Muscle layer of duodenum (tissue), 2 donors: ENCODE measurements around the gene AFG1L.
"Not testable (repeated sequence)": the region's sequence is repeated elsewhere in the genome, so short reads cannot be mapped to it uniquely, and the experiment has no call there.

Experiments
- H3K27ac ChIP-seq: one replicate; pipeline ENCODE4 v1.7.0; 2013; ENCODE audit warnings: mild to moderate bottlenecking, low read length
- H3K27me3 ChIP-seq: one replicate; pipeline ENCODE4 v1.7.0; 2013; ENCODE audit warnings: low read depth, mild to moderate bottlenecking, control low read depth, low read length
- H3K36me3 ChIP-seq, 2 donors: one replicate each; pipeline ENCODE4 v1.7.0; 2013; ENCODE audit warnings: low read length in 2 of 2, control low read depth in 1 of 2, mild to moderate bottlenecking in 1 of 2; ENCODE audit not compliant: insufficient read depth in 2 of 2, control insufficient read depth in 1 of 2
- H3K4me1 ChIP-seq, 2 donors: one replicate each; pipeline ENCODE4 v1.7.0; 2013; ENCODE audit warnings: low read length in 2 of 2, mild to moderate bottlenecking in 2 of 2, control low read depth in 1 of 2, moderate library complexity in 1 of 2; ENCODE audit not compliant: insufficient read depth in 2 of 2, control insufficient read depth in 1 of 2
- H3K4me3 ChIP-seq, 2 donors: one replicate each; pipeline ENCODE4 v1.7.0; 2013; ENCODE audit warnings: low read length in 2 of 2, low read depth in 1 of 2, mild to moderate bottlenecking in 1 of 2
- H3K9me3 ChIP-seq, 2 donors: one replicate each; pipeline ENCODE4 v1.7.0; 2013; ENCODE audit warnings: low read length in 2 of 2, control low read depth in 1 of 2, mild to moderate bottlenecking in 1 of 2; ENCODE audit not compliant: control insufficient read depth in 1 of 2
- donor health status: healthy.

AFG1L gene

DNA sequence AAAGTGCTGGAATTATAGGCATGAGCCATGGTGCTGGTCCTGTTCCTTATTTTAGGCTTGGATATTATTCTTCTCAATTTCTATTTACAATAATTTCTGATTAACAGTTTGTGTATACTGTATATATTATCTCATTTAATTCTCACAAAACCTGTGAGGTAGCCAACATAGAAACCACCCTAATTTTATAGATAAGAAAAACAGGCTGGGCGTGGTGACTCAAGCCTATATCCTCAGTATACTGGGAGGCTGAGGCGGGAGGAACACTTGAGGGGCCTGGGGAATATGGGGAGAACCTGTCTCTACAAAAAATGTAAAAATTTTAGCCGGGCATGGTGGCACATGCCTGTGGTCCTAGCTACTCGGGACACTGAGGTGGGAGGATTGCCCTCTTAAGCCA lies 3.8 kb upstream of the AFG1L start:
- H3K4me3 ChIP-seq = no peak overlapping the region
- no peaks in the 10 kb centered on the region for H3K27me3 ChIP-seq
- no peaks in the 10 kb centered on the region for H3K36me3 ChIP-seq
- H3K9me3 ChIP-seq = no peaks in the 10 kb centered on the region
- H3K27ac ChIP-seq = no peak overlapping the region
- H3K4me1 ChIP-seq = peaks cover 0 to 7% of the 10 kb centered on the region in 2 donors

- H3K4me3 ChIP-seq, H3K9me3 ChIP-seq, H3K4me1 ChIP-seq, H3K27me3 ChIP-seq, H3K27ac ChIP-seq, H3K36me3 ChIP-seq: not testable (repeated sequence)
Measured at GRCh38 chr6:108292561-108292960, 2.3 kb upstream of the AFG1L start.

- Histone ChIP-seq H3K27ac (peak overlapping the region; percentile 99), H3K4me1 (peaks cover 0 to 7% of the 10 kb centered on the region in 2 donors), H3K36me3 (no peaks in the 10 kb centered on the region), H3K9me3 (no peaks in the 10 kb centered on the region), H3K27me3 (no peaks in the 10 kb centered on the region), H3K4me3 (peak overlapping the region; percentile 97 to 99)
Measured at GRCh38 chr6:108293527-108294296, 1.1 kb upstream of the AFG1L start.

- Histone ChIP-seq H3K4me3 (peak overlapping the region; percentile 97 to 99), H3K36me3 (no peaks in the 10 kb centered on the region), H3K27me3 (no peaks in the 10 kb centered on the region), H3K4me1 (peaks cover 0 to 7% of the 10 kb centered on the region in 2 donors), H3K27ac (peak overlapping the region; percentile 99), H3K9me3 (no peaks in the 10 kb centered on the region)
Measured at GRCh38 chr6:108294297-108294726, 542 bp upstream of the AFG1L start.

- Histone ChIP-seq H3K4me3 (peak overlapping the region; percentile 97 to 99), H3K27ac (peak overlapping the region; percentile 99), H3K4me1 (peaks cover 0 to 7% of the 10 kb centered on the region in 2 donors), H3K27me3 (no peaks in the 10 kb centered on the region), H3K36me3 (no peaks in the 10 kb centered on the region), H3K9me3 (no peaks in the 10 kb centered on the region)
Measured at GRCh38 chr6:108295676-108296075, 822 bp downstream of the AFG1L start.

- H3K4me3 ChIP-seq = no peak overlapping the region
- no peaks in the 10 kb centered on the region for H3K4me1 ChIP-seq
- no peak overlapping the region for H3K27ac ChIP-seq
- no peaks in the 10 kb centered on the region for H3K27me3 ChIP-seq
- no peaks in the 10 kb centered on the region for H3K9me3 ChIP-seq
- no peaks in the 10 kb centered on the region for H3K36me3 ChIP-seq
Measured at GRCh38 chr6:108302386-108302785, 7.5 kb downstream of the AFG1L start.

DNA sequence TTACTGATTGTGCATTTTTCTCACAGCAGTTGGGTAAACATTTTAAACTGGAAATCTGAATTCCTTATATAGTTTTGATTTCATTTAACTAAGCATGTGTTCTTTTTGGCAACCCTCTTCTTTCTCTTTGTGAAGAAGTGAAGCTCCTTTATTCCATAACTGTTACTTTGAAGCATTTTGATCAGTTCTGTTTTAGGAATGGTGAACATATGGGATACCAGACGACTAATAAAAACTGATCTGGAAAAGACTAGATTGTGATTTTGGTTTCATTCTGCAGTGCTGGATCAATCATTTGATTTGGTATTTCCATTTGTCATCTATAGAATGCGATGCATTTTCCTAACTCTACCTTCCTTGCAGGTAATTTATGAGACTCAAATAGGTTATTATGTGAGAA lies 9.8 kb downstream of the AFG1L start:
- Histone ChIP-seq H3K9me3 (no peaks in the 10 kb centered on the region), H3K4me1 (no peaks in the 10 kb centered on the region), H3K27ac (no peak overlapping the region), H3K27me3 (no peaks in the 10 kb centered on the region), H3K36me3 (no peaks in the 10 kb centered on the region), H3K4me3 (no peak overlapping the region)

DNA sequence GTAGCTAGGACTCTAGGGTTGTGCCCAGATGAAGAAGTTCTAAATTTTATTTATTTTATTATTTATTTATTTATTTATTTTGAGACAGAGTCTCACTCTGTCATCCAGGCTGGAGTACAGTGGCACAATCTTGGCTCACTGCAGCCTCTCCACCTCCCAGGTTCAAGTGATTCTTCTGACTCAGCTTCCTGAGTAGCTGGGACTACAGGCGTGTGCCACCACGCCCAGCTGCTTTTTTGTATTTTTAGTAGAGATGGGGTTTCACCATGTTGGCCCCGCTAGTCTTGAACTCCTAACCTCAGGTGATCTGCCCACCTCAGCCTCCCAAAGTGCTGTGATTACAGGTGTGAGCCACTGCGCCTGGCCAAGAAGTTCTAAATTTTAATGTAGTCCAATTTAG lies 13.8 kb downstream of the AFG1L start:
- not testable (repeated sequence) for H3K36me3 ChIP-seq, H3K27ac ChIP-seq, H3K27me3 ChIP-seq

GRCh38 chr6:108309844-108310243 lies 15.0 kb downstream of the AFG1L start:
- H3K4me1 ChIP-seq = no peaks in the 10 kb centered on the region
- H3K27me3 ChIP-seq = no peaks in the 10 kb centered on the region
- H3K36me3 ChIP-seq = no peaks in the 10 kb centered on the region
- no peak overlapping the region for H3K27ac ChIP-seq
- H3K4me3 ChIP-seq = no peak overlapping the region
- H3K9me3 ChIP-seq = no peaks in the 10 kb centered on the region

More for the DNA sequence above, 13.8 kb downstream of the AFG1L start:
- not testable (repeated sequence) for H3K4me1 ChIP-seq, H3K4me3 ChIP-seq, H3K9me3 ChIP-seq

DNA sequence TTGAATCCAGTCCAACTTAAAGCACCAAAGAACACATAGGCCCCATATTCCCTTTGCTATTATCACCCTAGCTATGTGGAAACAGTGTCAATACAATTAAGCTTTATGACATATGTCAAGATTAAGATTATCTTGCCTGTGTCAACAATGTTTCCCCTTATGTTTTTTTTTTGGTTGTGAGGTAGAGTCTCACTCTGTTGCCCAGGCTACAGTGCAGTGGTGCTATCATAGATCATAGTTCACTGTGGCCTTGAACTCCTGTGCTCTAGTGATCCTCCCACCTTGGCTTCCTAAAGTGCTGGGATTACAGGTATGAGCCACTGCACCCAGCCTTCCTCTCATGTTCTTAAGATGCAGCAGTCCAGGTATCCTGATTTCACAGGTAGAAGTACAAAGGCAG lies 17.8 kb downstream of the AFG1L start:
- no peaks in the 10 kb centered on the region for H3K4me1 ChIP-seq
- H3K36me3 ChIP-seq = no peaks in the 10 kb centered on the region
- H3K27me3 ChIP-seq = no peaks in the 10 kb centered on the region
- H3K4me3 ChIP-seq = no peak overlapping the region
- H3K27ac ChIP-seq = no peak overlapping the region
- H3K9me3 ChIP-seq = no peaks in the 10 kb centered on the region

DNA sequence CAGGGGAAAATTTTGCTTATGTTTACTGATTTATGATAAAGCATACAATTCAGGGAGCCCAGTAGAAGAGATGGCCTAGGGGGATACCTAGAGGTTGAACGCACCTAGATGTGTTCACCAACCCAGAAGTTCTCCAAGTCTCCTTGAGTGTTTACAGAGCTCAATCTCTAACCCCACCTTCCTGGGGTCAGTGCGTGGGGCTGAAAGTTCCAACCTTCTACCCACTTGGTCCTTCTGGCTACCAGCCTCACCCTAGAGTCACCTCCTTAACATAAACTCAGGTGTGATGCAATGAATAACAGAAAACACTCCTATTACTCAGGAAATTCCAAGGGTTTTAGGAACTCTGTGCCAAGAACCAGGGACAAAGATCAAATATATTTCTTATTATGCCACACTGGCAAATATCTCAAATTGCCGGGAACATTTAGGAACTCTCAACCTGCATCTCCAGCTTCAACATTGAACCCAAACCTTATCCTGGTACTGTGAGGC lies 26.4 kb downstream of the AFG1L start:
- H3K9me3 ChIP-seq = no peaks in the 10 kb centered on the region
- H3K4me3 ChIP-seq = no peak overlapping the region
- H3K4me1 ChIP-seq = peaks cover 0 to 3% of the 10 kb centered on the region in 2 donors
- peaks cover 0 to 12% of the 10 kb centered on the region in 2 donors for H3K36me3 ChIP-seq
- H3K27me3 ChIP-seq = no peaks in the 10 kb centered on the region
- no peak overlapping the region for H3K27ac ChIP-seq

DNA sequence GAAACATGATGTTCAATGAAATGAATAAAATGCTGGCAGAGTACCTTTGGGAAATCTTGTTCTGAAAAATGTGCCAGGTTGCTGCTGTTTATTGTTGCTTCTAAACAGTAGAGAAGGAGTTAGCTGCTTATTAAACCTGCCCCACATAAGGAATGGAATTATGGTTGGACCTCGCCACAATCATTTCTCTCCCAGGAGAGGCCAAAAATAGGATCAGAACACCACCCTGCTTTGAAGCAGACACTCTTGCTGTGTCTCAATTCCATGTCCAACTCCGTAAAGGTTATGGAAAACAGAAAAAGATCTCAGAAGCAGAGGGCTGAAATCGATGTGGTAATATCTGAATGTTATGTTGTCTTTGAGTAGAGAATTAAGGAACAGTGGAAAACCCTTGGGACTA lies 27.9 kb downstream of the AFG1L start:
- Histone ChIP-seq H3K36me3 (peaks cover 0 to 19% of the 10 kb centered on the region in 2 donors), H3K27me3 (no peaks in the 10 kb centered on the region), H3K4me3 (no peak overlapping the region), H3K27ac (no peak overlapping the region), H3K4me1 (peaks cover 0 to 3% of the 10 kb centered on the region in 2 donors), H3K9me3 (no peaks in the 10 kb centered on the region)
